Measurements from ENCODE around the gene CELF5.
"Not testable (repeated sequence)": the region's sequence is repeated elsewhere in the genome, so short reads cannot be mapped to it uniquely, and the experiment has no call there.

Gene CELF5

DNA sequence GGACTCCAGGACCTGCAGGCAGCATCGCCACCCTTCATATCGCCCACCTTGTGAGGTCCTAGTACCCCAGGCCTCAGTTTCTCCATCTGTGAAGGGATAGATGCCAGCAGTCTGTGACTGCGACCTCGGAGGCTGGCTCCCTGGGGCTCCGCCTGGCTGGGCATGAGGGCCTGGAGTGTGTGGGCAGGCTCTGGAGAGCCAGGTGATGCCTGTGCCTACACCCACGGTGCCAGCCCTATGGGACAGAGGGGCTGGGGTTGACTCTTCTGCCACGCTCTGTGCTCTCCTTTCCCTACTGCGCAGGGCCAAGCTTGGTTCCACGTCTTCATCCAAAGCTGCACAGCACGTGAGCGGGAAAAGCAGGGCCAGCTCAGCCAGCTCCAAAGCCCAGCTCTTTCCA lies 115.9 kb downstream of the CELF5 start:
- TF ChIP-seq, protein P1, sequence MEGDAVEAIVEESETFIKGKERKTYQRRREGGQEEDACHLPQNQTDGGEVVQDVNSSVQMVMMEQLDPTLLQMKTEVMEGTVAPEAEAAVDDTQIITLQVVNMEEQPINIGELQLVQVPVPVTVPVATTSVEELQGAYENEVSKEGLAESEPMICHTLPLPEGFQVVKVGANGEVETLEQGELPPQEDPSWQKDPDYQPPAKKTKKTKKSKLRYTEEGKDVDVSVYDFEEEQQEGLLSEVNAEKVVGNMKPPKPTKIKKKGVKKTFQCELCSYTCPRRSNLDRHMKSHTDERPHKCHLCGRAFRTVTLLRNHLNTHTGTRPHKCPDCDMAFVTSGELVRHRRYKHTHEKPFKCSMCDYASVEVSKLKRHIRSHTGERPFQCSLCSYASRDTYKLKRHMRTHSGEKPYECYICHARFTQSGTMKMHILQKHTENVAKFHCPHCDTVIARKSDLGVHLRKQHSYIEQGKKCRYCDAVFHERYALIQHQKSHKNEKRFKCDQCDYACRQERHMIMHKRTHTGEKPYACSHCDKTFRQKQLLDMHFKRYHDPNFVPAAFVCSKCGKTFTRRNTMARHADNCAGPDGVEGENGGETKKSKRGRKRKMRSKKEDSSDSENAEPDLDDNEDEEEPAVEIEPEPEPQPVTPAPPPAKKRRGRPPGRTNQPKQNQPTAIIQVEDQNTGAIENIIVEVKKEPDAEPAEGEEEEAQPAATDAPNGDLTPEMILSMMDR (IDR thresholded peaks at IDR 0.05; ENCODE audit: low read depth, low read length) = no peak
- no peak overlapping the region for H3K4me3 ChIP-seq (ENCODE audit: low read depth, low read length)

DNA sequence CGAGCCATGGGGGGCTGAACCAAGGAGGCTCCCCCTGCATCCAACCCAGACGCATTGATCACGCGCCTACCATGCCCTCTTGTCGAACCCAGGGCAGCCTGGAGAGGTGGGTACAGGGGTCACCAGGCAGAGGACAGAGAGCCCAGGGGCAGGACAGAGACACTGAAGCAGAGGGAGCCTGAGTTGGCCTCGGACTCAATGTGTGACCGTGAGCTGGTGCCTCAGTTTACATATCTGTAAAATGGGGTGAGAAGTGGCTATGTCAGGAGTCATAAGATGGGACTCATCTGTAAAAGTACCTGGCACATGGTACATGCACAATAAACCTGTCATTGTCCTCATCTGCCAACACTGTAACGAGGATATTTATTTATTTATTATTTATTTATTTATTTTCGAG lies 117.8 kb downstream of the CELF5 start:
- H3K4me3 ChIP-seq (ENCODE audit: low read depth, low read length) = no peak overlapping the region
- TF ChIP-seq, protein P1 (IDR thresholded peaks at IDR 0.05; ENCODE audit: low read depth, low read length) = no peak

- not testable (repeated sequence) for H3K4me3 ChIP-seq (ENCODE audit: low read depth, low read length)
These were observed 118.5 kb downstream of the CELF5 start for GRCh38 chr19:3342962-3343361.

GRCh38 chr19:3343619-3344502 lies 119.4 kb downstream of the CELF5 start:
- no peak overlapping the region for H3K4me3 ChIP-seq (ENCODE audit: low read depth, low read length)
- TF ChIP-seq, protein P1 (IDR thresholded peaks at IDR 0.05; ENCODE audit: low read depth, low read length) = no peak

DNA sequence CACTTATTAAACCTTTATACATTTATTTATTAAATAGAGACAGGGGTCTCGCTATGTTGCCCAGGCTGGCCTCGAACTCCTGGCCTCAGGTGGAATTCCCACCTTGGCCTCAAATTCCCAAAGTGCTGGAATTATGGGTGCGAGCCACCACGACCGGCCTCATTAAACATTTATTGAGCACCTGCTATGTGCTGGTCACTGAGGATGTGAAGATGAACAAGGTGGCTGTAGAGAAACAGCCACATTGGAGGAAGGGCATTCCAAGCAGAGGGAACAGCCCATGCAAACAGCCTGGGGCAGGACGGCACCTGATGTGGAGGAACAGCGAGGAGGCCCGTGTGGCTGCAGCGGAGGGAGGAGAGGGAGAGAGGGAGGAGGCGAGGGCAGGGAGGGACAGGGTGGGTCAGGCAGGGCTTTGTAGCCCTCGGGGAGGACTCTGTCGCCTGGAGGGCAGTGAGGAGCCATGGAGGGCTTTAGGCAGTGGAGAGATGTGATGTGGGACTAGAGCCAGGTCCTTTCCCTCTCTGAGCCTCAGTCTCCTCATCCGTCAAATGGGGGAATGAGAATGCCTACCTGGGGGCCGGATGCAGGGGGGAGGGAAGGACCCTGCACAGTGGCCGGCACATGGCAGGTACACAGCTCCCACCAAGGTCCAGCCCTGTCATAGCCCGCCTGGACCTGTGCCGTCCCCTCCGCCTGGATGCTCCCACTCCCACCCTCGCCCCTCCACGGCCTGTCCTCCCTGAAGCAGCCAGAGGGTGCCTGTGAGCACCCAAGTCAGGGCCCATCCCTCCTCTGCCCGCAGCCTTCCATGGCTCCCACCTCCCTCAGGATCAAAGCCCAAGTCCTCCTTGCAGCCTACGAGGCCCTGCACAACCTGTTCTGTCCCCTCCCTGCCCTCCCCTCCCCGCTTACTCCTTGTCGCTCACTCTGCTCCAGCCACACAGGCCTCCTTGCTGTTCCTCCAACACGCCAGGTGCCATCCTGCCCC lies 120.4 kb downstream of the CELF5 start:
- TF ChIP-seq, protein P1 (IDR thresholded peaks at IDR 0.05; ENCODE audit: low read depth, low read length) = no peak
- H3K4me3 ChIP-seq (ENCODE audit: low read depth, low read length) = no peak overlapping the region

DNA sequence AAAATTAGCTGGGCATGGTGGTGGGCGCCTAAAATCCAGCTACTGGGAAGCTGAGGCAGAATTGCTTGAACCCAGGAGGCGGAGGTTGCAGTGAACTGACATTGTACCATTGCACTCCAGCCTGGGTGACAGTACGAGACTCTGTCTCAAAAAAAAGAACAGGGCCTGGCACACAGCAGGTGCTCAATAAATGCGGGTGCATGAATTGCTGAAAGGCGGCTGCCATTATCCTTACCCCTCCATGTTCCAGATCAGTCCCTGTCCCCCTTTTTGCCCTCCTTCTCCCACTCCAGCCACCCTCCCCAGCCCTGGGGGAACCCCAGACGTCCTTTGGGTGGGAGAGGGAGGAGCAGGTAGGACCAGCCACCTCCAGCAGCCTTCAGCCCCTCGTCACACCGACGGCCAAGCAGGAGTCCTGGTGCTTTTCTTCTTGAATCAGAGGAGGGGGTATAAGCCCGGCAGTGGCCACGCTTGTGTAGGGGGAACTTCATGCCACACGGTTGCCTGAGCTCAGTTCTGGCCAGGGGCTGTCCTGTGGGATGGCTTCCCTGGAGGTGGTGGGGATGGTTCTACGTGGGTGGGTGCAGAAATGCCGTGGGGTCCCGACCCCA lies 121.5 kb downstream of the CELF5 start:
- H3K4me3 ChIP-seq (ENCODE audit: low read depth, low read length) = no peak overlapping the region
- TF ChIP-seq, protein P1 (IDR thresholded peaks at IDR 0.05; ENCODE audit: low read depth, low read length) = no peak

Measured in WI38 (cell line).